B cell (primary cell): ENCODE measurements around the gene DDOST. TPM values are rescaled to one million over a fixed set of nuclear protein-coding genes. Genes with fewer than 3 reads are reported as not detected.

Experiments used
- ATAC-seq: fragments of 200-7000 bp; cut with Tn5 transposase; one replicate; pipeline ENCODE4 v1.10.0; 2021; ENCODE audit warnings: low read depth, mild to moderate bottlenecking, moderate number of reproducible peaks, moderate library complexity
- CTCF ChIA-PET: fragments of 350-600 bp; sonication (Branson Sonifier 250); formaldehyde crosslinking; loops from one replicate; lab custom pipeline; 2021; ENCODE audit warnings: antibody characterized with exemption, inconsistent platforms; lab: Charles Lee
- POLR2A ChIA-PET: fragments of 350-600 bp; sonication (Branson Sonifier 250); formaldehyde crosslinking; loops from one replicate; lab custom pipeline; 2021; ENCODE audit warnings: antibody characterized with exemption; lab: Charles Lee
- DNase-seq: peaks from one replicate; pipeline ENCODE4 v3.0.0; 2013
- H2AFZ ChIP-seq: 2 replicates; pipeline ENCODE4 v1.6.1; 2012; ENCODE audit warnings: mild to moderate bottlenecking, low read depth, low read length; ENCODE audit not compliant: insufficient read depth, poor library complexity, severe bottlenecking
- H3K27ac ChIP-seq, 2 donors: 1 replicate in 1 of 2; 2 replicates in 1 of 2; pipeline ENCODE4 v1.5.1; 2012 to 2013; ENCODE audit warnings: low read length in 2 of 2, mild to moderate bottlenecking in 2 of 2, moderate library complexity in 1 of 2
- H3K27me3 ChIP-seq, 4 experiments: fragments of 200-600 bp in 1 of 4; sonication (generic) in 1 of 4; replicated peaks in 1 of 4; 1 replicate in 2 of 4; 2 replicates in 2 of 4; pipeline versions ENCODE4 v1.6.1 to v1.7.0; 2013 to 2016; ENCODE audit warnings: low read length in 3 of 4, mild to moderate bottlenecking in 2 of 4, mixed read lengths in 1 of 4, moderate library complexity in 1 of 4; ENCODE audit not compliant: insufficient read depth in 4 of 4, control insufficient read depth in 3 of 4; ENCODE audit errors: control extremely low read depth in 1 of 4
- H3K36me3 ChIP-seq, 2 experiments: replicated peaks in 1 of 2; 1 replicate in 1 of 2; 2 replicates in 1 of 2; pipeline versions ENCODE4 v1.6.1 to v1.7.1; 2013; ENCODE audit warnings: low read length in 1 of 2; ENCODE audit not compliant: insufficient read depth in 2 of 2, control insufficient read depth in 1 of 2; ENCODE audit errors: control extremely low read depth in 1 of 2, extremely low read depth in 1 of 2
- H3K4me1 ChIP-seq, 2 donors: fragments of 200-600 bp in 1 of 2; sonication (generic) in 1 of 2; 1 replicate in 1 of 2; 2 replicates in 1 of 2; pipeline versions ENCODE4 v1.5.1 to v1.6.1; 2013 to 2017; ENCODE audit warnings: low read length in 2 of 2; ENCODE audit not compliant: control insufficient read depth in 2 of 2, insufficient read depth in 2 of 2
- H3K4me2 ChIP-seq: replicated peaks from 2 replicates; pipeline ENCODE3; 2012; ENCODE audit warnings: mild to moderate bottlenecking, low read depth, low read length; ENCODE audit not compliant: poor library complexity, severe bottlenecking
- H3K4me3 ChIP-seq, 5 experiments: fragments of 200-600 bp in 1 of 5; sonication (generic) in 1 of 5; 1 replicate in 3 of 5; 2 replicates in 2 of 5; pipeline versions ENCODE4 v1.5.1 to v1.7.0; 2011 to 2016; ENCODE audit warnings: low read length in 4 of 5, mild to moderate bottlenecking in 4 of 5, low read depth in 2 of 5, control low read depth in 1 of 5, moderate library complexity in 1 of 5; ENCODE audit not compliant: insufficient read depth in 1 of 5; ENCODE audit errors: control extremely low read depth in 1 of 5, extremely low read depth in 1 of 5
- H3K79me2 ChIP-seq: fragments of 200-600 bp; sonication (generic); one replicate; pipeline ENCODE4 v1.6.0; 2016; ENCODE audit warnings: low read length; ENCODE audit not compliant: control insufficient read depth, insufficient read depth
- H3K9ac ChIP-seq: fragments of 200-600 bp; sonication (generic); 2 replicates; pipeline ENCODE4 v1.6.1; 2017; ENCODE audit warnings: mild to moderate bottlenecking, low read length, moderate library complexity
- H3K9me3 ChIP-seq, 3 donors: one replicate each; pipeline versions ENCODE4 v1.6.1 to v1.7.1; 2013; ENCODE audit warnings: low read length in 2 of 3; ENCODE audit not compliant: control insufficient read depth in 2 of 3, insufficient read depth in 1 of 3; ENCODE audit errors: control extremely low read depth in 1 of 3
- H4K20me1 ChIP-seq: 2 replicates; pipeline ENCODE4 v1.6.0; 2012; ENCODE audit warnings: mild to moderate bottlenecking, low read length; ENCODE audit not compliant: insufficient read depth, control insufficient read depth, poor library complexity, severe bottlenecking
- H3K27ac Mint-ChIP-seq: one replicate; pipeline ENCODE4 v1.8.0; 2021; ENCODE audit warnings: mixed read lengths
- H3K27me3 Mint-ChIP-seq: one replicate; pipeline ENCODE4 v1.8.0; 2021; ENCODE audit warnings: mixed read lengths
- H3K4me1 Mint-ChIP-seq: one replicate; pipeline ENCODE4 v1.8.0; 2021; ENCODE audit warnings: mixed read lengths
- H3K4me3 Mint-ChIP-seq: one replicate; pipeline ENCODE4 v1.8.0; 2021; ENCODE audit warnings: mixed read lengths
- H3K9me3 Mint-ChIP-seq: one replicate; pipeline ENCODE4 v1.8.0; 2022; ENCODE audit warnings: mixed read lengths; ENCODE audit not compliant: insufficient read depth
- EZH2 ChIP-seq: IDR thresholded peaks from 2 replicates; pipeline ENCODE4 v1.6.1; 2012; ENCODE audit warnings: borderline replicate concordance, low read depth, mild to moderate bottlenecking, moderate library complexity, low read length; ENCODE audit not compliant: insufficient read depth, poor library complexity, severe bottlenecking
- WGBS: methylation state at CpG from one replicate; pipeline ENCODE4 v1.1.5; 2013; ENCODE audit warnings: missing lambda C conversion rate; ENCODE audit not compliant: insufficient coverage; 5-methylcytosine and 5-hydroxymethylcytosine counted together
- intact Hi-C: fragments of 100-400 bp; cut with micrococcal nuclease; formaldehyde crosslinking; loops from one replicate; pipeline ENCODE4 v1.10.0; 2022
- polyA plus RNA-seq: library from polyadenylated mRNA; depleted of rRNA; stranded (reverse); fragments of >200 nt; gene quantifications from 2 replicates; pipeline ENCODE4 v1.2.3, GENCODE V29; 2012
- total RNA-seq, 2 donors: library from RNA; stranded (reverse); fragments of 120-200 nt in 1 of 2; gene quantifications; 1 replicate in 1 of 2; 2 replicates in 1 of 2; pipeline versions ENCODE4 v1.2.3 to v1.2.4, GENCODE V29; 2013 to 2022
- TF ChIP-seq, protein P1 (sequence below): fragments of 200-600 bp; IDR thresholded peaks from one replicate; pipeline ENCODE4 v1.8.0; 2022; ENCODE audit warnings: antibody characterized with exemption, mild to moderate bottlenecking

DDOST gene
- total and polyA plus RNA-seq, 2 donors (not counting 1 experiment from before 2014, with no cell fraction given), result 73.5 to 99.2 TPM

DNA sequence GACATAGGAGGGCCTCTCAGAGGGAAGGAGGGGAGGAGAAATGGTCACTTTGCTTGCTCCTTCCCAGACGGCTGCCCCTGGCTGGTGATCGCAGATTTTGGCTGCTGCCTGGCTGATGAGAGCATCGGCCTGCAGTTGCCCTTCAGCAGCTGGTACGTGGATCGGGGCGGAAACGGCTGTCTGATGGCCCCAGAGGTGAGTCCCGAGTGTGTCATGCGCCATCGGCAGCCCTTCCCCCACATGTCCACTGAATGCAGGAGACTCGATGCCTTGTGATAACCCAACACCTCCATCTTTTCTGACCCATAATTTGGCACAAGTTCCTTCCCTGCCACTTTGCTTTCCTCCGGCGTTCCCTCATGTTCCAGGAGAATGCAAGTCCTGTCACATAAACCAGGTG lies 12.7 kb downstream of the DDOST start:
- Histone ChIP-seq H4K20me1 (no peaks in the 10 kb centered on the region), H3K4me1 (no peaks in the 10 kb centered on the region), H3K27ac (no peak overlapping the region), H3K27me3 (no peaks in the 10 kb centered on the region), H2AFZ (no peak overlapping the region), H3K36me3 (peaks cover 7 to 58% of the 10 kb centered on the region in 2 experiments), H3K79me2 (no peaks in the 10 kb centered on the region), H3K9ac (no peak overlapping the region), H3K4me2 (no peak overlapping the region), H3K9me3 (no peaks in the 10 kb centered on the region), H3K4me3 (no peak overlapping the region)
- no peaks in the 10 kb centered on the region for H3K9me3 Mint-ChIP-seq
- POLR2A ChIA-PET, result no interaction called here
- 96% methylated on average over 13 of the region's 13 CpGs for WGBS
- intact Hi-C loops, result no loop called here
- TF ChIP-seq, protein P1, sequence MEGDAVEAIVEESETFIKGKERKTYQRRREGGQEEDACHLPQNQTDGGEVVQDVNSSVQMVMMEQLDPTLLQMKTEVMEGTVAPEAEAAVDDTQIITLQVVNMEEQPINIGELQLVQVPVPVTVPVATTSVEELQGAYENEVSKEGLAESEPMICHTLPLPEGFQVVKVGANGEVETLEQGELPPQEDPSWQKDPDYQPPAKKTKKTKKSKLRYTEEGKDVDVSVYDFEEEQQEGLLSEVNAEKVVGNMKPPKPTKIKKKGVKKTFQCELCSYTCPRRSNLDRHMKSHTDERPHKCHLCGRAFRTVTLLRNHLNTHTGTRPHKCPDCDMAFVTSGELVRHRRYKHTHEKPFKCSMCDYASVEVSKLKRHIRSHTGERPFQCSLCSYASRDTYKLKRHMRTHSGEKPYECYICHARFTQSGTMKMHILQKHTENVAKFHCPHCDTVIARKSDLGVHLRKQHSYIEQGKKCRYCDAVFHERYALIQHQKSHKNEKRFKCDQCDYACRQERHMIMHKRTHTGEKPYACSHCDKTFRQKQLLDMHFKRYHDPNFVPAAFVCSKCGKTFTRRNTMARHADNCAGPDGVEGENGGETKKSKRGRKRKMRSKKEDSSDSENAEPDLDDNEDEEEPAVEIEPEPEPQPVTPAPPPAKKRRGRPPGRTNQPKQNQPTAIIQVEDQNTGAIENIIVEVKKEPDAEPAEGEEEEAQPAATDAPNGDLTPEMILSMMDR, result no peak
- TF ChIP-seq EZH2, result no peak
- DNase-seq, result no peak
- no peak overlapping the region for H3K27ac Mint-ChIP-seq
- CTCF ChIA-PET, result interaction anchor here (3.6 kb wide), 1 partner anchor 15 kb away, joined by 15 read pairs; the partner anchor contains the start of gene PINK1
- H3K27me3 Mint-ChIP-seq, result no peaks in the 10 kb centered on the region
- H3K4me1 Mint-ChIP-seq, result no peaks in the 10 kb centered on the region
- no peak for ATAC-seq
- H3K4me3 Mint-ChIP-seq, result no peak overlapping the region

GRCh38 chr1:20645414-20645813 lies 15.8 kb downstream of the DDOST start:
- Histone ChIP-seq H3K79me2 (no peaks in the 10 kb centered on the region), H3K27me3 (no peaks in the 10 kb centered on the region), H3K36me3 (peaks cover 5 to 32% of the 10 kb centered on the region in 2 experiments), H3K27ac (no peak overlapping the region), H4K20me1 (no peaks in the 10 kb centered on the region), H3K4me3 (no peak overlapping the region), H3K9ac (no peak overlapping the region), H3K4me1 (no peaks in the 10 kb centered on the region), H3K4me2 (no peak overlapping the region), H2AFZ (no peak overlapping the region), H3K9me3 (no peaks in the 10 kb centered on the region)
- WGBS, result 89% methylated on average over 11 of the region's 14 CpGs
- H3K4me1 Mint-ChIP-seq, result no peaks in the 10 kb centered on the region
- no peak for ATAC-seq
- intact Hi-C loops, result no loop called here
- ChIA-PET POLR2A (interaction anchor here (0.6 kb wide), 1 partner anchor 586 kb away, joined by 5 read pairs; no protein-coding TSS in a partner anchor), CTCF (interaction anchor here (3.6 kb wide), 1 partner anchor 12 kb away, joined by 15 read pairs; the partner anchor contains the start of gene PINK1)
- DNase-seq, result no peak
- TF ChIP-seq EZH2, result no peak
- TF ChIP-seq, protein P1, result no peak
- no peaks in the 10 kb centered on the region for H3K27me3 Mint-ChIP-seq
- no peaks in the 10 kb centered on the region for H3K9me3 Mint-ChIP-seq
- no peak overlapping the region for H3K4me3 Mint-ChIP-seq
- H3K27ac Mint-ChIP-seq, result no peak overlapping the region
